DMS79 (cell line): Measurements from ENCODE around the gene WWC1.
"Not testable (repeated sequence)": the region's sequence is repeated elsewhere in the genome, so short reads cannot be mapped to it uniquely, and the experiment has no call there.

Source experiments
- DNase-seq: peaks from one replicate; lab custom pipeline; 2025; lab: John Stamatoyannopoulos, UW

Gene WWC1

DNA sequence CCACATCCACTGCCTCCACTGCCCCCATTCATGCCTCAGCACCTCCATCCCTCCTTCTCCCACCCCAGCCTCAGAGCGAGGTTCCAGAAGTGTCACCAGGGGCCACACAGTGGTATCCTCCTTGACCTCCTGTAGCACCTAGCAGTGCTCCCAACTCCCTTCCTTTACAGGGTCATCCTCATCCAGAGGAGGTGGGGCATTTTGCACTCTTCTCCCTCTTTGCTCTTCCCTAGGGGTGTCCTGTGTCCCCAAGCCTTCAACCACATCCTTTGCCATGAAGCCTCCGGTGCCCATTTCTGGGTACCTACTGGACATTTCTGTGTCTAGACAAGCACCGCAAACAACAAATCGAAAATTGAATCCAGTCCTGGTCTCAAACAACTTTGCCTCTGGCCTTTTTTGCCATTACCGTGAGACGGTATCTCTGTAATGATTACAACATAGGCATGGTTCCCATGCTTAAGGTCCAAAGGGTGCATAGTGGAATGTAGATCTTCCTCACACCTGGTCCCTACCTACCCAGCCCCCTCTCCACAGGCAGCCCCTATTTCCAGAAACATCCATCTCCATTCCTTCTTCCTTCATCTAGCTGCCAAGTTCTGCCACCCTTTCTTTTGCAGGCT lies 17.6 kb downstream of the WWC1 start:
- DNase-seq, result no peak

- DNase-seq, result not testable (repeated sequence)
Measured at GRCh38 chr5:168310541-168310940, 19.1 kb downstream of the WWC1 start.

GRCh38 chr5:168311061-168311566 lies 19.7 kb downstream of the WWC1 start:
- DNase-seq, result peak; percentile 16

DNA sequence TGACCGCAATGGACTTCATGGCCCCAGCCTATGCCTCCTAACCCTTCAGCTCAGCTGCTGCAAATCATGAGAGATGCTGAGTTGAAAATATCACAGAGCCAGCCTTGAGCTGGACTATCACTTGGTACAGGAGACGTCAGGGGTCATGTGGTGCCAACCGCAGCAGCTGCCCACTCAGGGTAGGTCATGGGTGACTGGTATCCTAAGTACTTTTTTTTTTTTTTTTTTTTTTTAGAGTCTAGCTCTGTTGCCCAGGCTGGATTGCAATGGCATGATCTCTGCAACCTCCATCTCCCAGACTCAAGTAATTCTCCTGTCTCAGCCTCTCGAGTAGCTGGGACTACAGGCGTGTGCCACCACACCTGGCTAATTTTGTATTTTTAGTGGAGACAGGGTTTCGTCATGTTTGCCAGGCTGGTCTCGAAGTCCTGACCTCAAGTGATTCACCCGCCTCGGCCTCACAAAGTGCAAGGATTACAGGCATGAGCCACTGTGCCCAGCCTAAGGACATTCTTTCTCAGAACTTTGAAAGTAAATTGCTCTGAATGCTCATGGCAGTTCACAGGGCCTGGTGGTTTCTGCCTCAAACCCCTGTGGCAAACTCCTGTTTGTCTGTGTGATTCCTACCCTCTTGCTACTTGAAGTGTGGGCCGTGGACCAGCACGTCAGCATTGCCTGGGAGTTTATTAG lies 21.3 kb downstream of the WWC1 start:
- no peak for DNase-seq

DNA sequence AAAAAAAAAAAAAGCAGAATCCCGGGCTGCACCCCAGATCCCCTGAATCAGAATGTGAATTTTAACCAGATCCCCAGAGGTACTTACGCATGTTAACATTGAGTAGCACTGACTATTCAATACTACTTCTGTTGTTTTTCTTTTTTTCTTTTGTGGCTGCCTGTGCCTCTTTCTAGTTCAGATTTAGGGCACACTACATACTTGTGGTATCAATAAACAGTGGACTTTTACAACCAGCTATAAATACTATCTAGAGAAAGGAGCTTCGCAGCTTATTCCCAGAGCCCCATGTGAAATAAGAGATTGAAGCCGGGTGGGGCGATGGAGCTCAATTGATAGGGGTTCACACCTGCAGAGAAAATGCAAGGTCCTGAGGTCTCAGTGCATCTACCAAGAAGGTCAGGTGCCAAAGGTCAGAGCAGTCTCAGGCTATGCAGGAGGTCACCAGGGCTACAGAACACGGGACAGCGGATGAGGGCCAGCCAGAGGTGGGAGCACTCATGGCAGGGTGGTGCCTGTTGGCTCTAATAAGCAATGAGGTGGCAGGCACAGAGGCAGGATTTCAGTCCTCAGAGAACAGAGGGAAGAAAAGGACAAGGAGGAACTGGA lies 22.3 kb downstream of the WWC1 start:
- DNase-seq, result no peak

GRCh38 chr5:168314735-168315411 lies 23.4 kb downstream of the WWC1 start:
- no peak for DNase-seq

- DNase-seq, result no peak
Measured at GRCh38 chr5:168315416-168316138, 24.1 kb downstream of the WWC1 start.

- peak; percentile 26 for DNase-seq
Measured at GRCh38 chr5:168316139-168316578, 24.7 kb downstream of the WWC1 start.

GRCh38 chr5:168317096-168317520 lies 25.7 kb downstream of the WWC1 start:
- no peak for DNase-seq

- DNase-seq, result no peak
Measured at GRCh38 chr5:168317521-168318147, 26.2 kb downstream of the WWC1 start.

- DNase-seq, result no peak
Measured at GRCh38 chr5:168318240-168318639, 26.8 kb downstream of the WWC1 start.

- no peak for DNase-seq
Measured at GRCh38 chr5:168319774-168320173, 28.3 kb downstream of the WWC1 start.

DNA sequence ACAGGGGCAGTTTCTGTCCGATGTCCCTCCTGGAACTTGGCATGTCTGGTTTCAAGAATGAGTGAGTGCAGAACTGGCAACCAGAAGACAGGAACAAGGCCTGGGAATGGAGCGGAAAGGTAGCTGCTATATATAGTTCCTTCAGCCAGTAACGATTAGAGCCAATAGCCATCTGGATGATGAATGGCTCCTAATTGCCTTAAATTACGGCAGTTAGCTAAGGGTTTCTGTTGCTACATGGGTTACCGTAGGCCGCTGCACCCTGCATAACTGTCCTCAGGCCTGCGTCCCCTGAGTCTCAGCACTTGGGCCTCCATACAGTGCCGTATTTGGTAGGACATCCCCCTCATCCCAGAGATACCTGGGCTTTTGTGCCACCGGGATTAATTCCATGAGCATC lies 29.4 kb downstream of the WWC1 start:
- no peak for DNase-seq

DNA sequence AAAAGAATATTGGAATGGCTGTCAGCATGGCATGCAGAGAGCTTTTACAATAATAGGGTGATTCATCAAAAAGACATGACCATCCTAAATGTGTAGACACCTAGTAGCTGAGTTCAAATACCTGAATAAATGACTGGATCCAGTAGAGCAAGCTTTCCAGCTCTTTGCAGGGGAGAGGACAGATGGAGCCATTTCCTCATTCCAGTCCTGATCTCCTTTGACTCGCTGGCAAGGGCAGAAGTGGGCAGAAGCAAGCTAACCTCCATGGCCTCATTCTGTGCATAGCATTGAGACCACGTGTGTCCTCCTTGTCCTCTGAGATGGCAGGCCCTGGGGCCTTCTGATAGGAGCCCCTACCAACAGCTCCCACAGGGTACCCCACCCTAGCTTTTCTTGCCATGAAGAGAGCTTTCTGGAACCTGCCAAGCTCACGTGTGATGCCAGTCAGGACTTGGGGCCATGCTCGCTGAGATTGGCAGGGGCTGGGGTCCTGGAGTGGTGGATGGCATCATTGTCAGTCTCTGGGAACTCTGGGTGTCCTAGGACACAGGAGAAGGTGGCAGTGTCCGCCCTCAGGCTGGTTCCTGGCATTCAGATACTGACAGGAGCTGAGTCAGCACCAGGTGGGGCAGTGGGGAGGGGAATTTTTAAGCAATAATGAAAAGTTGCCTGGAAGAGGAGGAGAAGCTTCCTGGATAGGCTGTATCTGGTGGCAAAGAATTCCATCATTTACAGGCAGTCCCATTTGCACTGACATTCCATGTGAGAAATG lies 33.6 kb downstream of the WWC1 start:
- no peak for DNase-seq

GRCh38 chr5:168327019-168327421 lies 35.6 kb downstream of the WWC1 start:
- no peak for DNase-seq

DNA sequence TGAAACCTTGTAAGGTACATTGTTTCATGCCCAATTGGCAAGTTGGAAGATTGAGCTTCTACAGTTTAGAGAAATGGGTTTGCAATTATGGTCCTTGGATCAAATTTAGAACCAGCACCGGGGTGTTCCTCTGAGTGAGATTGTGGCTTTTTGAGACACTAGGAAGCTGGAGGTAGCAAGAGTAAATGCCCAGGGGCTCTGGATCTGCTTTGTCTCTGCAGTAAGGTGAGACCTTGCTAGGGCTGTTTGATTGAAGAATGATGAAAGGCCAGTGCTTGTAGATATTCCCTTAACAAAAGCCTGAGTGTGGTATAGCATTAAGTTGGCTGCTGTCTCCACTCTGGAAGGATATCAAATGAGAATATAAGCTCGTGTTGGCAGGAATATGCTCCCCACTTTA lies 36.0 kb downstream of the WWC1 start:
- no peak for DNase-seq

GRCh38 chr5:168327994-168328393 lies 36.5 kb downstream of the WWC1 start:
- DNase-seq, result no peak

DNA sequence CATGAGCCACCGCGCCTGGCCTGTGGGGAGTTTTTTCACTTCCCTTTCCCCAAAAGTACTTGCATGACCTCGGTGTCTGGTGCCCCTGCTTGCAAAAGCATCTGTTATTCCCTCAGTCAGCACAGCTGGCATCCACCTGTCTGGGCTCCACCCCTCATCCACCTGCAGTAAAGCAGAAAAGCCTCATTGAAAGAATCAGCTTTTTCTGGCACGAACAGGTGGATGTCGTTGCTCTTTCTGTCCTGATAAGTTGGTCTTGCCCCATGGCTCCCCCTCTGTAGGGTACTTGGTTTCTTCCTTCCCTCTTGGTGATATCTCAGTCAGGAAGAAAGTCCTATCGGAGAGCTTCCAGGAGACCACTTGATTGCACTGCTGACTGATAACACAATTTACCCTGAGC lies 37.4 kb downstream of the WWC1 start:
- DNase-seq, result peak; percentile 74

DNA sequence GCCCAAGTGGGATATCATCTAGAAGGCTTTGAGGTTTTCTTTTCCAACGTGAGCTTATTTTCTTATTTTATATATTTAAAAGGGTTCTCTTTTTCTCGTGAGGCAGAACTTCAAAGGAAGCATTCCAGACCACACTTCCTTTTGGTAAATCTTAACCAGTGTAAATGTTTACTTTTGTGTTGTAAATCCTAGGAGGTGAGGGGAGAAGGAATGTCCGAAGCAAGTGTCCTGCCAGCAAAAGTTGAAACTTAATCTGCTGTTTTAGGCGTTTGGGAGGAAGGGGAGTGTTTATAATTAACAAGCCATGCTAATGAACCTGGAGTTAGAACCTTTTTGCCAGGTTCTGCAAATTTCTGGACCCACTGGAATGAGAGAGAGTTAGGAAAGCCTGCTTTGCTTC lies 37.9 kb downstream of the WWC1 start:
- DNase-seq, result no peak

- DNase-seq, result no peak
Measured at GRCh38 chr5:168332042-168332441, 40.6 kb downstream of the WWC1 start.

DNA sequence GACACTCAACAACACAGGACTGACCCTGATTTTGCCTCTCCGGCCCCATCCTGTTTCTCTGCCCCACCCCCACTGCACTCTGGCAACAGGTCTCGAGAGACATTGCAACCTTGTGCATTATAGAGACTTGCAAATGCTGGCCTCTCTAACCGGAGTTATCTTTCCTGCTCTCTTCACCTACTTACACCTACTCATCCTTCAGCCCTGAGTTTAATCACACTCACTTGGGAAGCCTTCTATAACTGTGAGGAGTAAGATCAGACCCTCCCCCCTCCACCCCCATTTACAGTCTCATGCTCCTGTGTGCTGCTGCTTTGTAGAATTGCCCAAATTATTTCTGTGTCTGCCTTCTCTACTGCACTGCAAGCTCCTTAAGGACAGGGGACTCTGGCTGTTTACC lies 42.8 kb downstream of the WWC1 start:
- no peak for DNase-seq
